ENCODE measurements around the gene INHBA. TPM values are rescaled to one million over a fixed set of nuclear protein-coding genes. Genes with fewer than 3 reads are reported as not detected.

Gene INHBA
- total RNA-seq, 1 experiment from 2014 or later: 1.0 TPM

- no peak for TF ChIP-seq TEAD1 (CRISPR knock-in tag; IDR thresholded peaks at IDR 0.05)
- no peak for TF ChIP-seq ERG (CRISPR knock-in tag; IDR thresholded peaks at IDR 0.05)
- no peak for TF ChIP-seq CTCF (IDR thresholded peaks at IDR 0.05)
Measured at GRCh38 chr7:41698114-41698513, 4.8 kb downstream of the INHBA start (continued).

GRCh38 chr7:41696323-41696916 lies 6.5 kb downstream of the INHBA start:
- H3K4me1 Mint-ChIP-seq: peaks cover 67% of the 10 kb centered on the region
- ATAC-seq (peak; percentile 68), DNase-seq (ENCODE audit: low spot score) (peak; percentile 84)
- TF ChIP-seq SOX15 (CRISPR knock-in tag; IDR thresholded peaks at IDR 0.05): no peak
- TF ChIP-seq ZNF219 (CRISPR knock-in tag; IDR thresholded peaks at IDR 0.05; ENCODE audit: borderline replicate concordance): no peak
- peak; percentile 28; the same call in 1 of the 2 replicates for TF ChIP-seq MAX (CRISPR knock-in tag; IDR thresholded peaks at IDR 0.05)
- TF ChIP-seq CREM (CRISPR knock-in tag; IDR thresholded peaks at IDR 0.05): no peak
- no peak for TF ChIP-seq FOXP4 (CRISPR knock-in tag; IDR thresholded peaks at IDR 0.05)
- no peak for TF ChIP-seq ZNF416 (CRISPR knock-in tag; IDR thresholded peaks at IDR 0.05)
- TF ChIP-seq CTCF (IDR thresholded peaks at IDR 0.05): peak; percentile 70
- no peak for TF ChIP-seq ERG (CRISPR knock-in tag; IDR thresholded peaks at IDR 0.05)
- peaks cover 18% of the 10 kb centered on the region for H3K27me3 Mint-ChIP-seq (ENCODE audit: low read depth)
- H3K36me3 Mint-ChIP-seq: no peaks in the 10 kb centered on the region
- H3K27ac Mint-ChIP-seq: peak overlapping the region; percentile 40; the same call in 1 of the 2 replicates
- no peak overlapping the region for H3K4me3 Mint-ChIP-seq
- POLR2A ChIA-PET: interaction anchor here (0.6 kb wide), 1 partner anchor 36 kb away, joined by 3 read pairs; no protein-coding TSS in a partner anchor
- CTCF ChIA-PET: interaction anchor here (1.0 to 3.0 kb wide), 6 partner anchors 9 to 257 kb away, joined by 3 to 16 read pairs (median 4); no protein-coding TSS in a partner anchor
- no peaks in the 10 kb centered on the region for H3K9me3 Mint-ChIP-seq

GRCh38 chr7:41695661-41696322 lies 7.1 kb downstream of the INHBA start:
- Mint-ChIP-seq H3K27me3 (ENCODE audit: low read depth) (peaks cover 18% of the 10 kb centered on the region), H3K9me3 (no peaks in the 10 kb centered on the region), H3K36me3 (no peaks in the 10 kb centered on the region), H3K27ac (no peak overlapping the region), H3K4me3 (no peak overlapping the region), H3K4me1 (peaks cover 66% of the 10 kb centered on the region)
- no peak for TF ChIP-seq NR3C1 (CRISPR knock-in tag; conservative IDR thresholded peaks at IDR 0.05; ENCODE audit: low read depth)
- TF ChIP-seq ZNF423 (CRISPR knock-in tag; IDR thresholded peaks at IDR 0.05): no peak
- TF ChIP-seq ZNF138 (CRISPR knock-in tag; conservative IDR thresholded peaks at IDR 0.05): no peak
- no peak for TF ChIP-seq HMGA2 (CRISPR knock-in tag; IDR thresholded peaks at IDR 0.05)
- DNase-seq (ENCODE audit: low spot score) (no peak), ATAC-seq (no peak)
- ChIA-PET CTCF (interaction anchor here (1.2 to 3.0 kb wide), 6 partner anchors 8 to 256 kb away, joined by 3 to 16 read pairs (median 6); no protein-coding TSS in a partner anchor), POLR2A (interaction anchor here (0.6 kb wide), 1 partner anchor 37 kb away, joined by 3 read pairs; no protein-coding TSS in a partner anchor)

All from WTC11 (cell line).